ENCODE results near the gene TFEC.
"Not testable (repeated sequence)": the region's sequence is repeated elsewhere in the genome, so short reads cannot be mapped to it uniquely, and the experiment has no call there.

Gene TFEC

DNA sequence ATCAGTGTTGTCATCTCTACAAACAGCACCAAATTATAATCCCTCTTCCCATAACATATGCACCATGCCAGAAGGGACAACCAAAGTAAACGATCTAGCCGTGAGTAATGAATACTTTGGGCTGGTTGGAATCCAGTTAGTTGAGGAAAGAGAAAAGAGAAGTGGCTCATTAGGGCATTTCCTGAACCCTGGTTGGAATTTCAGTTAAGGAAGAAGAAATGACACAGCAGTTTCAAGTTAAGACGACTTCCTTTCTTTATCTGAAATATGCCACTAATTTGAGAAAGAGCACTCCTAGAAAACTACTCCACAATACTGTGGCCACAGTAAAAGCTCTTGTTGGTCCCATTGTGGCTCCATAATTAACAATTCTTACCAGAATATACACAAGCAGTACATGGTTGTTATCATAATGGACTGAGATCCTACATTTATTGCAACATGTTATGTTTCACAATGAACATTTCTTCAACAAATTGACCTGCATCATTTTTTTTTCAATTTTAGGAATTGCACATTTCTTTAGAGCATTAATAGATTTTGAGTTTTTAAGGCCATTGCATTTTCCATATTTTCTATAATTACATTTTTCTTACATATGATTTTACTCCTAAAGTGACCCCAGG is at the start of gene TFEC:
Gene TFEC, minus strand, starts transcription at position 113 of the 626 bp plus-strand sequence. CDS start 46,322 bp downstream, outside the sequence.
- DNase-seq, result no peak

DNA sequence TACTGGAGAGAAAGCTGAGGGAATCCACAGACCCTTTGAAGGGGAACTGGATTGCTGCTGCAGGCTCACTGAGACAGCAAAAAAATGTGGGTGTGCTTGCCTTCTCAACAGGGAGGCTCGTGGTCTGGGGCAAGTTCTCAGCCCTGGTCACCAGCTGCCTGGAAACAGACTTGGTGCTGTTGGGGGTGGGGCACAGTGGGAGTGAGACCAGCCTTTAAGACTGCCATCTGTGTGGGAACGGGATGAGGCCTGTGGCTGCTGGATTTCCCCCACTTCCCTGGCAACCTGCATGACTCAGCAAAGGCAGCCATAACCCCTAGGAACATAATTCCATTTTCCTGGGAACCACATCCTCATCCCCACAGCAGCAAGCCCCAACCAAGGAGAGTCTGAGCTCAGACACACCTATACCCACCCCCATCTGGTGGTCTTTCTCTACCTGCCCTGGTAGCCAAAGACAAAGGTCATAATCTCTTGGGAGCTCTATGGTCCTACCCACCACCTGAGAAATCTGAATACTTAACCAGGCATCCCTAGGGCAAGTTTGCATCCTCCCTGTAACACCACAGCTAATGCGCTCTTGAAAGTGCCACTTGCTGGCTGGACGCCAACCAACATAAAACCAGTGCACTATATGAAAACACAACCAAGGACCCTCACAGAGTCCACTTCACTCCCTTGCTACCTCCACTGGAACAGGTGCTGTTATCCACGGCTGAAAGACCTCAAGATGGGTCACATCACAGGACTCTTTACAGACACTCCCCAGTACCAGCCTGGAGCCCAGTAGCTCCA is 45.0 kb upstream of the TFEC start:
- DNase-seq, result no peak

DNA sequence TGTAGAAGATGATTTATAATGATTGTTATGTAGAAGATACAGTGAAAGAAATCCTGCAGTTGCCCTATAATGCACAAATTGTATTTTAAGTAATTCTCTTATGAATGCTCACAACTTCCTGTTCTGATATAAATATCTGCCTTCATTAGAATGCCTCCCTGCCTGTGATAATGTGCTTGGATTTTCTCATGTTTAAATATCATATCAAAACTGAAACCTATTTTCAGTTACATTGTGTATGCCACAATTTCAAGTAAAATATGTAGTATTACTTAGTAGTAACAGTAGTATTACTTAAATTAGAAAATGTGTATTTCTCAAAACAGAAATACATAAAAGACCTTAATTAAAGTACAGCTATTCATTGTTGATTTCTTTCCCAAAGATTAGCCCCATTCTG is 41.1 kb upstream of the TFEC start:
- no peak for DNase-seq

GRCh38 chr7:116064179-116064578 is 33.6 kb upstream of the TFEC start:
- DNase-seq, result no peak

DNA sequence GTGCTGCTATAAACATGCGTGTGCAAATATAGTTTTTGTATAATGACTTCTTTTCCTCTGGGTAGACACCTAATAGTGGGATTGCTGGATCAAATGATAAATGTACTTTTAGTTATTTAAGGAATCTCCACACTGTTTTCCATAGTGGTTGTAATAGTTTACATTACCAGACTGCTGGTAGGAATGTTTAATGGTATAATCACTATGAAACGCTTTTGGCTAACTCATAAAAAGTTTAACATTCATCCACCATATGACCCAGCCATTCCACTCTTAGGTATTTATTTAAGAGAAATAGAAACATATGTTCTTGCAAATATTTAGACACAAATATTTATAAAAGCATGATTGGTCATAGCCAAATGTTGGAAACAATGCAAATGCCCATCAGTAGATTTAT is 32.1 kb upstream of the TFEC start:
- no peak for DNase-seq

DNA sequence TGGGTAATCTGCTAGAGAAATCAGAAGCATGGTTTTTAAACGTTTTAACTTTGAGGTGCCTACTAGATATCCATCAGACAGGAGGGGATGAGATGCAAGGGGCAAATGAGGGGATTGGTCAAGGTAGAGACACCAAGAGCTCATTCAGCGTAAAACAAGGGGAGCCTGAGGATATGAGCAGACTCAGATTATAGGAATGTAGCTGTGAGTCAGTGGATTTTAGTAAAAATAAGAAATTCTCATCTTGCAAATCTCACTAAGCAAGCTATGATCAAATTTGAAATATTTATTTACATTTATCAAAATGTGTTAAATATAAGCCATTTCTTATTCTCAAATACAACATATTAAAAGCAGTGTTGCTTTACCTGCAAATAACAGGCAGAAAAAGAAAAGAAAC is 21.4 kb upstream of the TFEC start:
- no peak for DNase-seq

DNA sequence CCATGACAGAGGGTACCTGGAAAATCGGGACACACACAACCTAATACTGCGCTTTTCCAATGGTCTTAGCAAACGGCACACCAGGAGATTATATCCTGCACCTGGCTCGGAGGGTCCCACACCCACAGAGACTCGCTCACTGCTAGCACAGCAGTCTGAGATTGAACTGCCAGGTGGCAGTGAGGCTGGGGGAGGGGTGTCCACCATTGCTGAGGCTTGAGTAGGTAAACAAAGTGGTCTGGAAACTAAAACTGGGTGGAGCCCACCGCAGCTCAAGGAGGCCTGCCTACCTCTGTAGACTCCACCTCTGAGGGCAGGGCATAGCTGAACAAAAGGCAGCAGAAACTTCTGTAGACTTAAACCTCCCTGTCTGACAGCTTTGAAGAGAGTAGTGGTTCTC is 16.7 kb upstream of the TFEC start:
- not testable (repeated sequence) for DNase-seq

- no peak for DNase-seq
Observed at GRCh38 chr7:116045532-116045931, 15.0 kb upstream of the TFEC start.

- DNase-seq, result no peak
Observed at GRCh38 chr7:116041615-116042014, 11.1 kb upstream of the TFEC start.

DNA sequence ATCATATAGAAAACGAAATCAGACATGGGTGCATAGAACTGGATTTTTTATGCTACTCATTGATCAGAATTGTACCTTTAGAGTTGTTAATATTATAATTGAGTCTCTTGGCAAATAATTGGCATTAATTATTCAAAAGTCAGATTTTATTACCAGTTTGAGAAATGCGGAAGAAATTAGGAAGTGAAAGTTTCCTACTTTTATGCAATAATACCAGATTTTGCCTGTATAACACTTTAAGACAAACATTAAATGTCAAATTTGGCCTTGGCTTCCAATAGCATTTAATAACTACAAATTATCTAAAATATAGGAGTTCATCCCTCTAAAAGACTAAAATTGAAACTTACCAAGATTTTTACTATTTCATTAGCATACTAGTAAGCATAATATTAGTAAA is 6.8 kb upstream of the TFEC start:
- DNase-seq, result no peak

DNA sequence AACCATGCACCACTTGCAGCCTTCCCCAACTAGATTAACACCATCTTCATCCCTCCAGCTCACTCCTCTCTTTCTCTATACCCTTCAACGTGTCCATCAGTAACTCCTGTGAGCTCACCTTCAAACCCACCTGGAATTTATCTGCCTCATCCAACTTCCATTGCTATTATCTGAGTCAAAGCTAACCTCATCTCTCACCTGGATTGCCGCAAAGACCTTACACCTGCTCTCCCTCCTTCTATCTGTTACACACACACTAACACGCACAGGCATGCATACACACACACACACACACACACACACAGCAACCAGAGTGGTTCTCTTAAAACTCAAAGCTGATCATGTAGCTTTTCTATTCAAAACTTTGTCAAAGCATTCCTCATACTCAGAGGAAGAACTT is 3.8 kb upstream of the TFEC start:
- no peak for DNase-seq

- no peak for DNase-seq
Observed at GRCh38 chr7:116032886-116033285, 2.3 kb upstream of the TFEC start.

DNA sequence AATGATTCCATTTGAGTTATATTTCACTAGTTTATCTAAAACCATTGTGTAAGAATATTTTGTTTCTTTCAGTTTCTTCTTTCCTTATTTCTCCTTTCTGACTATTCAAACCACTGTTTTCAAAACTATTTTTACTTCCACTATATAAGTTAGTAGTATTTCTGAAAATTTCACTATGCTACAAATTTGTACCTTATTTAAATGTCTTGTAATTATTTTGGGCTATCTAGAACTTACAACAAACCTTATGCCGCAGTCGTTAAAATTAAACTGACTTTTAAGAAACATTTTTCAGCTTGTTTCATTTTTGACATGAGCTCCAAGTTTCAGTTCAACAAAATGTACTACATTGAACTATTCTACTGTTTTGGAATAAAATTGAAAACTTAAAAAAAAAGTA is 1.8 kb downstream of the TFEC start:
- DNase-seq, result no peak

DNA sequence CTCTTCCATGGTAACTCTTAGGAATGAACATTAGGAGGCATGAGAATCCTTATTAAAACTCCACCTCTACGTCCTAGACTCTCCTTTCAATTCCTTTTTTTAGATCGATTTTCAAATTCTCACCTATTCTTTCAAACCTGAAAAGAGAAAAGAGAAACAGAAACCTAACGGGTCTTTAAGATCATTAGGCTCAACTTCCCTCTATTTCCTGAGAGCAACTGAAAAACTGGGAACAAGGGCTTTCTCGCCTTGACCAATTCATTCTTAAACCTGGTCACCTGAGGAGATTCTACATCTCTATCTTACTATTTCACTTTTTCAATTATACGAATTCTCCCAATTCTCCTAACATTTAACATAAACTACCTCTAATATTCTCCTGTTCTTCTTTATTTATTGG is 2.8 kb downstream of the TFEC start:
- no peak for DNase-seq

DNA sequence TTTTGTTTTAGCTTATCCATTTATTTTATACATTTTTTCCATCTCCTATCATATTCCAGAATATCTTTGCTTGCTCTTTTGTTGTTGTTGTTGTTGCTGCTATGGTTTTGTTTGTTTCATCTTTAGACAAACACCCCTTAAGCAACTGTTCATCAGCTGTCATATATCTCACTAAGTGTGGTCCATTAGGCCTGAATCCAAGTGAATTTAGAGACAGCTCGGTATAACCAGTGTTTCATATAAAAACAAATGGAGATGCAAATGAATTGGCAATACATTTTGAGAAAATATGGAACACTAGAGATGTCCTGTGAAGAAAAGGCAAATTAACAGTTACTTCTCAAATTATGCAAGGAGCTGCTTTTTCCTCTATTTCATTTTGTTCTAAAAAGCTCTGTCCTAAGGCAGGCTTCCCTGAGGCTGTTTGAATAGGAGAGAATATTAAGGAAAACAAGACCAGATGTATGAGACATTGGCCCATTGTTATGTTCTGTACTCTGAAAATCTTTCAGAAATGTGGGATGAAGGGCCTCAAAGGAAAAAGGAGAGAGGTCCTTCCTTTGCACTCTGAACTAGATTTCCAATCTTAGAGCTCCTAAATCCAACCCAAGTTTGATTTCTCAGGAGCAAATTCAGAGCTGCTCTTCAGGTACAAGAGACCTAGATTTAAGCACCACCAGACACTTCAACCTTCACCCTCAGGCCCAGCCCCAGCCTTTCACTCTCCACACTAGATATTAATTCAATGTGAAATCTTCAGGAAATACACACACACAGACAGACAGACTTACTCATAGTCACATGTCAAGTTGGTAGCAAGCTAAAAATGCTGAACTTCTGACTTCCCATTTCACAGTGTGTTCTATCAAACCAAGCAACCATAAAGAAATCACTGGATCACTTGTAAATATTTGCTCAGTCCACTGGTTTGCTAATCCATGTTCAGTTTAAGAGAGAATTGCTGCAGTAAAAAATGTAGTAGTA is 5.4 kb downstream of the TFEC start:
- no peak for DNase-seq

- no peak for DNase-seq
Observed at GRCh38 chr7:116021237-116021636, 9.3 kb downstream of the TFEC start.

GRCh38 chr7:116018731-116019130 is 11.8 kb downstream of the TFEC start:
- DNase-seq, result no peak

- DNase-seq, result no peak
Observed at GRCh38 chr7:116013675-116014074, 16.9 kb downstream of the TFEC start.

DNA sequence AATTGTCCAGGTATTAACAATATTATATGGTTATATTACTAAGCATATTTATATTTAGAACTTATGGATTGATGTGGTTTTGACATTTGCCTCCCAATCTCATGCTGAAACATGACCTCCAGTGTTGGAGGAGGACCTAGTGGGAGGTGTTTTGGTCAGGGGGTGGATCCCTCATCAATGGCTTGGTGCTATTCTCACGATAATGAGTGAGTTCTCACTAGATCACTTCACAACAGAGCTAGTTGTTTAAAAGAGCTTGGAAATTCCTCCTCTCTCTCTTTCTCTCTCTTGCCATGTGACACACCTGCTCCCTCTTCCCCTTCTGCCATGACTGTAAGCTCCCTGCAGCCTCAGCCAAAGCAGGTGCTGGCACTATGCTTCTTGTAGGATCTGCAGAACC is 19.0 kb downstream of the TFEC start:
- no peak for DNase-seq

- DNase-seq, result not testable (repeated sequence)
Observed at GRCh38 chr7:116004762-116005161, 25.8 kb downstream of the TFEC start.

DNA sequence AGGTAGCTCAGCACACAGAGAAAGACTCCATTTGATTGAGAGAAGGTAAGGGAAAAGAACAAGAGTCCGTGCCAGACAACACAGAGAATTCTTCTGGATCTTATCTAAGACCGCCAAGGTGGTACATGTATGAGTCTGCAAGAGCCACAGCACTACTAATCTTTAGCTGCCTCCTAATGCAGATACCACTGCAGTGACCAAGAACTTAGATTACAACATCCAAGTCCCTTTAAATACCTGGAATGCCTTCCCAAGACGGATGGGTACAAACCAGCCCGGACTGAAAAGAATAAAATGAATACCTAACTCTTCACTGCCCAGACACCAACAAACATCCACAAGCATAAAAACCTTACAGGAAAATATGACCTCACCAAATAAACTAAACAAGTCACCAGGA is 33.3 kb downstream of the TFEC start:
- no peak for DNase-seq

GRCh38 chr7:115995701-115996100 is 34.9 kb downstream of the TFEC start:
- no peak for DNase-seq

DNA sequence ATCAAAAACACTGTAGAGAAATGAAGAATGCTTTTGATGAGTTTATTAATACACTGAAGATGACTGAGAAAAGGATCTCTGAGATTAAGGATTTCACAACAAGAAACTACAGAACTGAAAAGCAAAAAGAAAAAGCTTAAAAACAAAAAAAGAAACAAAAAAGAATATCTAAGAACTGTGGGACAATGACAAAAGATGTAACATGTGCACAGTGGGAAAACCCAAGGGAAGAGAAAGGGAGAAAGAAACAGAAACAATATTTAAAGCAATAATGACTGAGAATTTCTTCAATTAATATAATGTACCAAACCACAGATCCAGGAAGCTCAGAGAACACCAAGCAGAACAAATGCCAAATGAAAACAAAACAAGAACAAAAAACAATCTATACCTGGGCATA is 42.2 kb downstream of the TFEC start:
- no peak for DNase-seq

- no peak for DNase-seq
Observed at GRCh38 chr7:115987486-115987885, 43.1 kb downstream of the TFEC start.
